Natural killer cell (primary cell): Measurements from ENCODE around the gene SEC14L1. TPM values are rescaled to one million over a fixed set of nuclear protein-coding genes. Genes with fewer than 3 reads are reported as not detected.

ENCODE experiments used
- ATAC-seq, 3 donors: fragments of 150-1000 bp in 2 of 3; fragments of 200-7000 bp in 1 of 3; cut with Tn5 transposase; 1 replicate in 1 of 3; 2 replicates in 2 of 3; pipeline ENCODE4 v1.10.0; 2021; ENCODE audit warnings: mild to moderate bottlenecking in 2 of 3, moderate library complexity in 2 of 3
- DNase-seq, 2 donors: peaks; one replicate each; pipeline versions ENCODE4 v3.0.0 to v3.0.0-alpha.2; 2013 to 2021; ENCODE audit warnings: mixed read lengths in 1 of 2
- H3K27ac ChIP-seq: one replicate; pipeline ENCODE4 v1.5.1; 2013; ENCODE audit warnings: mild to moderate bottlenecking, low read length
- H3K27me3 ChIP-seq: one replicate; pipeline ENCODE4 v1.6.1; 2013; ENCODE audit warnings: low read length; ENCODE audit not compliant: control insufficient read depth, insufficient read depth
- H3K36me3 ChIP-seq: one replicate; pipeline ENCODE4 v1.6.1; 2013; ENCODE audit warnings: low read length; ENCODE audit not compliant: control insufficient read depth, insufficient read depth
- H3K4me1 ChIP-seq: one replicate; pipeline ENCODE4 v1.6.1; 2013; ENCODE audit warnings: low read length; ENCODE audit not compliant: control insufficient read depth, insufficient read depth
- H3K4me3 ChIP-seq: one replicate; pipeline ENCODE4 v1.5.1; 2013; ENCODE audit warnings: low read length
- H3K9me3 ChIP-seq: one replicate; pipeline ENCODE4 v1.6.1; 2013; ENCODE audit warnings: low read length; ENCODE audit not compliant: control insufficient read depth, insufficient read depth
- H3K27ac Mint-ChIP-seq, 2 donors: one replicate each; pipeline ENCODE4 v1.8.0; 2022; ENCODE audit warnings: mild to moderate bottlenecking in 2 of 2, mixed read lengths in 2 of 2, moderate library complexity in 1 of 2
- H3K27me3 Mint-ChIP-seq, 2 donors: one replicate each; pipeline ENCODE4 v1.8.0; 2022; ENCODE audit warnings: low read depth in 2 of 2, mixed read lengths in 2 of 2
- H3K36me3 Mint-ChIP-seq: one replicate; pipeline ENCODE4 v1.8.0; 2022; ENCODE audit warnings: mixed read lengths
- H3K4me1 Mint-ChIP-seq, 2 donors: one replicate each; pipeline ENCODE4 v1.8.0; 2022; ENCODE audit warnings: mixed read lengths in 2 of 2
- H3K4me3 Mint-ChIP-seq: one replicate; pipeline ENCODE4 v1.8.0; 2022; ENCODE audit warnings: mild to moderate bottlenecking, moderate library complexity, mixed read lengths
- H3K9me3 Mint-ChIP-seq, 2 donors: one replicate each; pipeline ENCODE4 v1.8.0; 2022; ENCODE audit warnings: mixed read lengths in 2 of 2
- WGBS: methylation state at CpG from one replicate; pipeline ENCODE4 v1.1.7; 2013; ENCODE audit warnings: missing lambda C conversion rate; ENCODE audit not compliant: insufficient coverage; 5-methylcytosine and 5-hydroxymethylcytosine counted together
- intact Hi-C: fragments of 100-400 bp; cut with micrococcal nuclease; formaldehyde crosslinking; loops from one replicate; pipeline ENCODE4 v1.14.2; 2022
- total RNA-seq, 4 donors: library from RNA; stranded (reverse); fragments of 120-200 nt in 1 of 4; gene quantifications; one replicate each; pipeline versions ENCODE4 v1.2.3 to v1.2.4, GENCODE V29; 2013 to 2022
- TF ChIP-seq, protein P1 (sequence below): fragments of 200-600 bp; IDR thresholded peaks from one replicate; pipeline ENCODE4 v1.8.0; 2022; ENCODE audit warnings: antibody characterized with exemption

Gene SEC14L1
- total RNA-seq, 3 donors from 2014 or later (not counting 1 experiment from before 2014, with no cell fraction given), result 129 to 160 (median 129) TPM

DNA sequence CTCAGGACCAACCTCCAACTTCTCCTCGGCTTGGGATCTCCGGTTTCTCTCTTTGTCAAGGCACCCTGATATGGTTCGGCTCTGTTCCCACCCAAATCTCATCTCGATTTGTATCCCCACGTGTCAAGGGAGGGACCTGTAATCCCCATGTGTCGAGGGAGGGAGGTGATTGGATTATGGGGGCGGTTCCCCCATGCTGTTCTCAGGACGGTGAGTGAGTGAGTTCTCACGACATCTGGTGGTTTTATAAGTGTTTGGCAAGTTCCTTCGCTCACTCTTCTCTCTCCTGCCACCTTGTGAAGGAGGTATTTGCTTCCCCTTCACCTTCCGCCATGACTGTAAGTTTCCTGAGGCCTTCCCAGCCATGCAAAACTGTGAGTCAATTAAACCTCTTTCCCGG is 117.9 kb downstream of the SEC14L1 start:
- intact Hi-C loops, result no loop called here
- Mint-ChIP-seq H3K9me3 (no peaks in the 10 kb centered on the region), H3K27ac (no peak overlapping the region), H3K4me1 (no peaks in the 10 kb centered on the region), H3K27me3 (peaks cover 0 to 3% of the 10 kb centered on the region in 2 donors), H3K36me3 (no peaks in the 10 kb centered on the region), H3K4me3 (no peak overlapping the region)
- Histone ChIP-seq H3K36me3 (no peaks in the 10 kb centered on the region), H3K4me1 (no peaks in the 10 kb centered on the region), H3K27me3 (no peaks in the 10 kb centered on the region), H3K4me3 (no peak overlapping the region), H3K9me3 (no peaks in the 10 kb centered on the region), H3K27ac (no peak overlapping the region)
- no peak for ATAC-seq
- 90% methylated on average over 12 of the region's 12 CpGs for WGBS
- no peak for DNase-seq
- TF ChIP-seq, protein P1, sequence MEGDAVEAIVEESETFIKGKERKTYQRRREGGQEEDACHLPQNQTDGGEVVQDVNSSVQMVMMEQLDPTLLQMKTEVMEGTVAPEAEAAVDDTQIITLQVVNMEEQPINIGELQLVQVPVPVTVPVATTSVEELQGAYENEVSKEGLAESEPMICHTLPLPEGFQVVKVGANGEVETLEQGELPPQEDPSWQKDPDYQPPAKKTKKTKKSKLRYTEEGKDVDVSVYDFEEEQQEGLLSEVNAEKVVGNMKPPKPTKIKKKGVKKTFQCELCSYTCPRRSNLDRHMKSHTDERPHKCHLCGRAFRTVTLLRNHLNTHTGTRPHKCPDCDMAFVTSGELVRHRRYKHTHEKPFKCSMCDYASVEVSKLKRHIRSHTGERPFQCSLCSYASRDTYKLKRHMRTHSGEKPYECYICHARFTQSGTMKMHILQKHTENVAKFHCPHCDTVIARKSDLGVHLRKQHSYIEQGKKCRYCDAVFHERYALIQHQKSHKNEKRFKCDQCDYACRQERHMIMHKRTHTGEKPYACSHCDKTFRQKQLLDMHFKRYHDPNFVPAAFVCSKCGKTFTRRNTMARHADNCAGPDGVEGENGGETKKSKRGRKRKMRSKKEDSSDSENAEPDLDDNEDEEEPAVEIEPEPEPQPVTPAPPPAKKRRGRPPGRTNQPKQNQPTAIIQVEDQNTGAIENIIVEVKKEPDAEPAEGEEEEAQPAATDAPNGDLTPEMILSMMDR, result no peak

DNA sequence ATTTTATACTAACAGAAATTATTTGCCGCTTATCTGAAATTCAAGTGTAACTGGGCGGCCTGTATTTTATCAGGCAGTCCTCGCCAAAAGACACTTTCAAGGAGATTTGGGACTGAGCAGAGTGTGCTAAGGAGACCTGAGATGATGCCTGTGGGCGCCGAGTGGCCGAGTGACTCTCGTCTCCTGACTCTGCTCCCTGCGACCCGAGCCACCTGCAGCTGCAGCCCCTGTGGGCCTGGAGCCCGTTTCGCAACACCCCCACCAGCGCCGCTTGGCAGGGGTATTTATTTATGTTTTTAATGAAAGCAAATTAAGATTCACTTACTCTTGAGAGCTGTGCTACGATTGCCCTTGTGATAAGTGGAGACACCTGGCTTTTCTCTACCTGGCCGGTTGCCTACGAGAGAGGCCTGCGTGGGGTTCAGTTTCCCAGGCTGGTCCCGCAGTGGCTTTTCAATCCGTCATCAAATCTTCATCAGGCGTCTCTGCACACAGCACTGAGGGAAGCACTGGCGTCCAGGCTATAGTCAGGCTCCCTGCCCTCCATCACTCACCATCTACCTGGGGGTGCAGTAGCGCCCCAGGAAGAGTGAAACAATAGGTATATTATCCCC is 124.0 kb downstream of the SEC14L1 start:
- Mint-ChIP-seq H3K4me1 (no peaks in the 10 kb centered on the region), H3K9me3 (no peaks in the 10 kb centered on the region), H3K4me3 (no peak overlapping the region), H3K36me3 (no peaks in the 10 kb centered on the region), H3K27me3 (no peaks in the 10 kb centered on the region), H3K27ac (no peak overlapping the region)
- no peak overlapping the region for H3K4me3 ChIP-seq
- H3K27ac ChIP-seq, result no peak overlapping the region
- ATAC-seq, result no peak
- intact Hi-C loops, result no loop called here
- no peaks in the 10 kb centered on the region for H3K27me3 ChIP-seq
- H3K36me3 ChIP-seq, result no peaks in the 10 kb centered on the region
- H3K9me3 ChIP-seq, result no peaks in the 10 kb centered on the region
- DNase-seq, result no peak
- no peaks in the 10 kb centered on the region for H3K4me1 ChIP-seq
- WGBS, result 86% methylated on average over 18 of the region's 22 CpGs
- TF ChIP-seq, protein P1, result no peak

DNA sequence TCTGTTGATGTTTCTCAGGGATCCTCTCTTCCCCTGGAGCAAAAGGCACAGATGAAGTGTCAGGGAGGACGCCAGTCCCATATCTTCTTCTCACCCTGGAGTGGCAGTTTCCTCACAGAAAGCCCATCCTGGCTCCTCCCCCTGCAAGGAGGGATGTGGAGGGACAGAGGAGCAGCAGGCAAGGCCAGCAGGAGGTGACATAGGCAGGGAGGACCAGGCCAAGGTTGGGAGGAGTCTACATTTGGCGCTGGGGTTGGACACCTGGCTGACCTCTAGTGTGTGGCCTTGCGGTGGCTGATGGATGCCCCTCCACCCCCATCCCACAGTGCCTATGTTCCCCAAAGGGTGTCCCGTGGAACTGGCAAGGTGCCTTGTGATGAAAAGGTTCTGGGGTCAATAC is 125.4 kb downstream of the SEC14L1 start:
- Histone ChIP-seq H3K4me1 (no peaks in the 10 kb centered on the region), H3K27ac (no peak overlapping the region), H3K9me3 (no peaks in the 10 kb centered on the region), H3K36me3 (no peaks in the 10 kb centered on the region), H3K4me3 (no peak overlapping the region), H3K27me3 (no peaks in the 10 kb centered on the region)
- intact Hi-C loops, result no loop called here
- TF ChIP-seq, protein P1, result no peak
- H3K27ac Mint-ChIP-seq, result no peak overlapping the region
- peak in 1 of 3 donors; percentile 7 for ATAC-seq
- H3K27me3 Mint-ChIP-seq, result peaks cover 0 to 2% of the 10 kb centered on the region in 2 donors
- no peaks in the 10 kb centered on the region for H3K9me3 Mint-ChIP-seq
- no peak overlapping the region for H3K4me3 Mint-ChIP-seq
- no peaks in the 10 kb centered on the region for H3K4me1 Mint-ChIP-seq
- H3K36me3 Mint-ChIP-seq, result no peaks in the 10 kb centered on the region
- 92% methylated on average over 4 of the region's 4 CpGs for WGBS
- no peak for DNase-seq
